Measurements from ENCODE around the gene C9orf78. TPM values are rescaled to one million over a fixed set of nuclear protein-coding genes. Genes with fewer than 3 reads are reported as not detected.
A peak's percentile ranks its signal among the peaks of the same experiment; 100 is the strongest.

C9orf78 gene
- total and polyA plus RNA-seq, 9 of the 15 experiments (the other 6 are each of a cell fraction or from before 2014, with no cell fraction given): 94.6 to 266 (median 202) TPM

DNA sequence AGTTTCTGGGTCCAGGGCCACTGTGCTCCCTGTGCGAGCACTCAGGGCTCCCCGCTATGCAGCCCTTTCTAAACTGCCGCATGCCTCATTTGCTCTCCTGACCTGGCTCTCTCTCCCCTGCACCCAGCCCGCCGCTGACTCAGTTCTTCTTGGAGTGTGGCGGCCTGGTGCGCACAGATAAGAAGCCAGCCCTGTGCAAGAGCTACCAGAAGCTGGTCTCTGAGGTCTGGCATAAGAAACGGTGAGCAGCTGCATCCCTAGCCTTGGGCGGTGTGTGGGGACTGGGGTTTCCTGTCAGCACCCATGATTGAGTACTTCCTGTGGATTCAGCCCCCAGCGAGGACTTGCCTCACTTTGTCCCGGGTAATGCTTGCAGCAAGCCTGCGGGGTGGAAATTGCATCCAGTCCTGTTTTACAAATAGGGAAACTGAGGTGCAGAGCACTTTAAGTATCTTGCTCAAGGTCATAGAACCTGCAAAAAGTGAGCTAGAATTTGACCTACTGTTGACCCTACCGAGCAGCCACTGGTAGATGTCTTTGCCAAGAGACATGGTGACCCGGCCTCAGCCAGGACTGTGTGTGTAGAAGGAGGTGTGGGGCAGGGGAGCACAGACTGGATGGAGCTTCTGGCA is 28.1 kb upstream of the C9orf78 start (continued):
- TF ChIP-seq, protein P1, sequence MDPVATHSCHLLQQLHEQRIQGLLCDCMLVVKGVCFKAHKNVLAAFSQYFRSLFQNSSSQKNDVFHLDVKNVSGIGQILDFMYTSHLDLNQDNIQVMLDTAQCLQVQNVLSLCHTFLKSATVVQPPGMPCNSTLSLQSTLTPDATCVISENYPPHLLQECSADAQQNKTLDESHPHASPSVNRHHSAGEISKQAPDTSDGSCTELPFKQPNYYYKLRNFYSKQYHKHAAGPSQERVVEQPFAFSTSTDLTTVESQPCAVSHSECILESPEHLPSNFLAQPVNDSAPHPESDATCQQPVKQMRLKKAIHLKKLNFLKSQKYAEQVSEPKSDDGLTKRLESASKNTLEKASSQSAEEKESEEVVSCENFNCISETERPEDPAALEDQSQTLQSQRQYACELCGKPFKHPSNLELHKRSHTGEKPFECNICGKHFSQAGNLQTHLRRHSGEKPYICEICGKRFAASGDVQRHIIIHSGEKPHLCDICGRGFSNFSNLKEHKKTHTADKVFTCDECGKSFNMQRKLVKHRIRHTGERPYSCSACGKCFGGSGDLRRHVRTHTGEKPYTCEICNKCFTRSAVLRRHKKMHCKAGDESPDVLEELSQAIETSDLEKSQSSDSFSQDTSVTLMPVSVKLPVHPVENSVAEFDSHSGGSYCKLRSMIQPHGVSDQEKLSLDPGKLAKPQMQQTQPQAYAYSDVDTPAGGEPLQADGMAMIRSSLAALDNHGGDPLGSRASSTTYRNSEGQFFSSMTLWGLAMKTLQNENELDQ (CRISPR knock-in tag; IDR thresholded peaks at IDR 0.05; ENCODE audit: borderline replicate concordance): 0 out of 2 replicates have a peak, but pooled peaks have one; percentile 66
- TF ChIP-seq CBFA2T3 (IDR thresholded peaks at IDR 0.05) (no peak), ZNF232 (CRISPR knock-in tag; IDR thresholded peaks at IDR 0.05) (no peak), ZNF165 (CRISPR knock-in tag; IDR thresholded peaks at IDR 0.05; ENCODE audit: borderline replicate concordance) (peak; percentile 74; the same call in 1 of the 2 replicates), ZNF830 (CRISPR knock-in tag; IDR thresholded peaks at IDR 0.05) (0 out of 2 replicates have a peak, but pooled peaks have one; percentile 50), ZNF583 (CRISPR knock-in tag; IDR thresholded peaks at IDR 0.05) (peak; percentile 96), IFI16 (CRISPR knock-in tag; IDR thresholded peaks at IDR 0.05) (no peak), ELF2 (CRISPR knock-in tag; IDR thresholded peaks at IDR 0.05) (peak; percentile 69), SMARCB1 (IDR thresholded peaks at IDR 0.05; ENCODE audit: insufficient read length, low read depth) (peak; percentile 99), ZNF23 (CRISPR knock-in tag; IDR thresholded peaks at IDR 0.05) (peak; percentile 74; the same call in 1 of the 2 replicates), POLR2A (conservative IDR thresholded peaks at IDR 0.05) (peak; percentile 68; the same call in 1 of the 2 replicates)
- TF ChIP-seq, protein P2, sequence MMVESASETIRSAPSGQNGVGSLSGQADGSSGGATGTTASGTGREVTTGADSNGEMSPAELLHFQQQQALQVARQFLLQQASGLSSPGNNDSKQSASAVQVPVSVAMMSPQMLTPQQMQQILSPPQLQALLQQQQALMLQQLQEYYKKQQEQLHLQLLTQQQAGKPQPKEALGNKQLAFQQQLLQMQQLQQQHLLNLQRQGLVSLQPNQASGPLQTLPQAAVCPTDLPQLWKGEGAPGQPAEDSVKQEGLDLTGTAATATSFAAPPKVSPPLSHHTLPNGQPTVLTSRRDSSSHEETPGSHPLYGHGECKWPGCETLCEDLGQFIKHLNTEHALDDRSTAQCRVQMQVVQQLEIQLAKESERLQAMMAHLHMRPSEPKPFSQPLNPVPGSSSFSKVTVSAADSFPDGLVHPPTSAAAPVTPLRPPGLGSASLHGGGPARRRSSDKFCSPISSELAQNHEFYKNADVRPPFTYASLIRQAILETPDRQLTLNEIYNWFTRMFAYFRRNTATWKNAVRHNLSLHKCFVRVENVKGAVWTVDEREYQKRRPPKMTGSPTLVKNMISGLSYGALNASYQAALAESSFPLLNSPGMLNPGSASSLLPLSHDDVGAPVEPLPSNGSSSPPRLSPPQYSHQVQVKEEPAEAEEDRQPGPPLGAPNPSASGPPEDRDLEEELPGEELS (CRISPR knock-in tag; IDR thresholded peaks at IDR 0.05; ENCODE audit: borderline replicate concordance): peak; percentile 96
- TF ChIP-seq, protein P3, sequence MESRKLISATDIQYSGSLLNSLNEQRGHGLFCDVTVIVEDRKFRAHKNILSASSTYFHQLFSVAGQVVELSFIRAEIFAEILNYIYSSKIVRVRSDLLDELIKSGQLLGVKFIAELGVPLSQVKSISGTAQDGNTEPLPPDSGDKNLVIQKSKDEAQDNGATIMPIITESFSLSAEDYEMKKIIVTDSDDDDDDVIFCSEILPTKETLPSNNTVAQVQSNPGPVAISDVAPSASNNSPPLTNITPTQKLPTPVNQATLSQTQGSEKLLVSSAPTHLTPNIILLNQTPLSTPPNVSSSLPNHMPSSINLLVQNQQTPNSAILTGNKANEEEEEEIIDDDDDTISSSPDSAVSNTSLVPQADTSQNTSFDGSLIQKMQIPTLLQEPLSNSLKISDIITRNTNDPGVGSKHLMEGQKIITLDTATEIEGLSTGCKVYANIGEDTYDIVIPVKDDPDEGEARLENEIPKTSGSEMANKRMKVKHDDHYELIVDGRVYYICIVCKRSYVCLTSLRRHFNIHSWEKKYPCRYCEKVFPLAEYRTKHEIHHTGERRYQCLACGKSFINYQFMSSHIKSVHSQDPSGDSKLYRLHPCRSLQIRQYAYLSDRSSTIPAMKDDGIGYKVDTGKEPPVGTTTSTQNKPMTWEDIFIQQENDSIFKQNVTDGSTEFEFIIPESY (CRISPR knock-in tag; IDR thresholded peaks at IDR 0.05): peak; percentile 95
- TF ChIP-seq, protein P4, sequence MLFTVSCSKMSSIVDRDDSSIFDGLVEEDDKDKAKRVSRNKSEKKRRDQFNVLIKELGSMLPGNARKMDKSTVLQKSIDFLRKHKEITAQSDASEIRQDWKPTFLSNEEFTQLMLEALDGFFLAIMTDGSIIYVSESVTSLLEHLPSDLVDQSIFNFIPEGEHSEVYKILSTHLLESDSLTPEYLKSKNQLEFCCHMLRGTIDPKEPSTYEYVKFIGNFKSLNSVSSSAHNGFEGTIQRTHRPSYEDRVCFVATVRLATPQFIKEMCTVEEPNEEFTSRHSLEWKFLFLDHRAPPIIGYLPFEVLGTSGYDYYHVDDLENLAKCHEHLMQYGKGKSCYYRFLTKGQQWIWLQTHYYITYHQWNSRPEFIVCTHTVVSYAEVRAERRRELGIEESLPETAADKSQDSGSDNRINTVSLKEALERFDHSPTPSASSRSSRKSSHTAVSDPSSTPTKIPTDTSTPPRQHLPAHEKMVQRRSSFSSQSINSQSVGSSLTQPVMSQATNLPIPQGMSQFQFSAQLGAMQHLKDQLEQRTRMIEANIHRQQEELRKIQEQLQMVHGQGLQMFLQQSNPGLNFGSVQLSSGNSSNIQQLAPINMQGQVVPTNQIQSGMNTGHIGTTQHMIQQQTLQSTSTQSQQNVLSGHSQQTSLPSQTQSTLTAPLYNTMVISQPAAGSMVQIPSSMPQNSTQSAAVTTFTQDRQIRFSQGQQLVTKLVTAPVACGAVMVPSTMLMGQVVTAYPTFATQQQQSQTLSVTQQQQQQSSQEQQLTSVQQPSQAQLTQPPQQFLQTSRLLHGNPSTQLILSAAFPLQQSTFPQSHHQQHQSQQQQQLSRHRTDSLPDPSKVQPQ (CRISPR knock-in tag; IDR thresholded peaks at IDR 0.05; ENCODE audit: borderline replicate concordance): 0 out of 2 replicates have a peak, but pooled peaks have one; percentile 73
- TF ChIP-seq, protein P5, sequence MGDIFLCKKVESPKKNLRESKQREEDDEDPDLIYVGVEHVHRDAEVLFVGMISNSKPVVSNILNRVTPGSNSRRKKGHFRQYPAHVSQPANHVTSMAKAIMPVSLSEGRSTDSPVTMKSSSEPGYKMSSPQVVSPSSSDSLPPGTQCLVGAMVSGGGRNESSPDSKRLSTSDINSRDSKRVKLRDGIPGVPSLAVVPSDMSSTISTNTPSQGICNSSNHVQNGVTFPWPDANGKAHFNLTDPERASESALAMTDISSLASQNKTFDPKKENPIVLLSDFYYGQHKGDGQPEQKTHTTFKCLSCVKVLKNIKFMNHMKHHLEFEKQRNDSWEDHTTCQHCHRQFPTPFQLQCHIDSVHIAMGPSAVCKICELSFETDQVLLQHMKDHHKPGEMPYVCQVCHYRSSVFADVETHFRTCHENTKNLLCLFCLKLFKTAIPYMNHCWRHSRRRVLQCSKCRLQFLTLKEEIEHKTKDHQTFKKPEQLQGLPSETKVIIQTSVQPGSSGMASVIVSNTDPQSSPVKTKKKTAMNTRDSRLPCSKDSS (IDR thresholded peaks at IDR 0.05; ENCODE audit: low read depth, partially characterized antibody): no peak
- TF ChIP-seq, protein P6, sequence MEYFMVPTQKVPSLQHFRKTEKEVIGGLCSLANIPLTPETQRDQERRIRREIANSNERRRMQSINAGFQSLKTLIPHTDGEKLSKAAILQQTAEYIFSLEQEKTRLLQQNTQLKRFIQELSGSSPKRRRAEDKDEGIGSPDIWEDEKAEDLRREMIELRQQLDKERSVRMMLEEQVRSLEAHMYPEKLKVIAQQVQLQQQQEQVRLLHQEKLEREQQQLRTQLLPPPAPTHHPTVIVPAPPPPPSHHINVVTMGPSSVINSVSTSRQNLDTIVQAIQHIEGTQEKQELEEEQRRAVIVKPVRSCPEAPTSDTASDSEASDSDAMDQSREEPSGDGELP (CRISPR knock-in tag; IDR thresholded peaks at IDR 0.05; ENCODE audit: borderline replicate concordance): peak; percentile 99
